ENCODE results near the gene OR2F1.
"Not testable (repeated sequence)": the region's sequence is repeated elsewhere in the genome, so short reads cannot be mapped to it uniquely, and the experiment has no call there.

OR2F1 gene

DNA sequence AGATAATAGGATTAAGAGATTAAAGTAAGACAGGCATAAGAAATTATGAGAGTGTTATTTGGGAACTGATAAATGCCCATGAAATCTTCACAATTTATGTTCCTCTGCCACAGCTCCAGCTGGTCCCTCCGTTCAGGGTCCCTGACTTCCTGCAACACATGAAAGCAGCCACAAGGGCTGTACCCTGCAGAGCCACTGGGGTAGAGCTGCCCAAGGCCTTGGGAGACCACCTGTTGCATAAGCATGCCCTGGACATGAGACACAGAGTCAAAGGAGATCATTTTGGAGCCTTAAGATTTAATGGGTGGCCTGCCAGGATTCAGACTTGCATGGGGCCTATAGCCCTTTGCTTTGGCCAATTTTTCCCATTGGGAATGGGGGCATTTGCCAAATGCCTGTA, 56.2 kb downstream of the OR2F1 start:
- not testable (repeated sequence) for DNase-seq

DNA sequence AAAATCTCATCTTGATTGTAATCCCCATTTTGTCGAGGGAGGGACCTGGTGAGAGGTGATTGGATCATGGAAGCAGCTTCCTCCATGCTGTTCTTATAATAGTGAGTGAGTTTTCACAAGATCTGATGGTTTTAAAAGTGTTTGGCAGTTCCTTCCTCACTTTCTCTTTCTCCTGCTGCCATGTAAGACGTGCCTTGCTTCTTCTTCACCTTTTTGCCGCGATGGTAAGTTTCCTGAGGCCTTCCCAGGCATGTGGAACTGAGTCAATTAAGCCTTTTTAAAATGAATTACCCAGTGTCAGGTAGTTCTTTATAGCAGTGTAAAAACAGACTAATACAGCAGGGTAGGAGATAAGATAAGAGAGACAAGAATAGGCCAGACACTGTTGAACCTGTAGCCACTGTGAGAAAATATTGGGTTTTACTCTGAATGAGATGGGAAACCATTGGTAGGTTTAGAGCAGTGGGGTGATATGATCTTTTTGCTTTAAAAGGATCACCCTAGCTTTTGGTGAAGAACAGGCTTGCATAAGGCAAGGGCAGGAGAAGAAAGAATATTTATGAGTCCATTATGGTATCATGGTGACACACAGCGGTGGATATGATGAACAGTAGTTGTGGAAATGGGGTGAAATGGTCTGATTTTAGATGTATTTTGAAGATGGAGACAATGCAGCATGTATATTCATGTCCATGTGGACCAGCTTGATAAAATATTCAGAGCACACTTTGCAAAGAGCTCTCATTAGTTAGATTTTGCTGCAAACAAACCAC, 57.0 kb downstream of the OR2F1 start:
- DNase-seq, result no peak
